Measurements from ENCODE around the gene SSTR3.
A peak's percentile ranks its signal among the peaks of the same experiment; 100 is the strongest.

DNA sequence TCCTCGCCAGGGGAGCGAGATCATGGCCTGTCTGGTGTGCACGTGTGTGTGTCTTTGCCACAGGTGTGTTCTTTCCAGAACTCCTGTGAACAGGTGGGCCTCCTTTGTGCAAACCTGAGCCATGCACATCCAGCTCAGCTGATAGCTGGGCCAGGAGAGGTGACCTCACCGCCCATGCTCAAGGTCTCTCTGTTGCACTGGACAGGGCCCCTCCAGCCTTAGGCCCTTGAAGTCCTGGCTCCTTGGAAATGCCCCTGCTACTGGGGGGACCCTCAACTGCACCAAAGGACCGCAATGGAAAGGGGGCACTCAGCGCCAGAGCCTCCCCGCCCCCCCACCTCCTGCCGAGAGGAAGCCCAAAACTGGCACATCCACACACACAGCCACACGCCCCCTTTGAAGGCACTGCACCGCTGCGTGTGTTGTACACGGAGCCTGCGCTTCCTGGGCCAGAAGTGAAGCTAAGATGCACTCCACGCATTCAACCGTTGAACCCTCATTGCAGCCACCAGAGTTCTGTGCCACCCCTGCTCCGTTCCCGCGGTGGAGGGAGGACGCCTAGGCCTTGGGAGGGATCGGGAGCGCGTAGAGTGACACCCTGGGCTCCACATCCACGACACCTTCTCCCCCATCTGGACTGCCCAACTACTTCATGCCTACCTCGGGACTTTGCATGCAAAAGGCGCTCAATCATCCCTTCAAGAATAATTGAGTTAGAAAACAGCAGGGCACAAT is 46.2 kb downstream of the SSTR3 start:
- no peak for TF ChIP-seq EZH2 (IDR thresholded peaks at IDR 0.05; ENCODE audit: insufficient read depth, low read length)
- TF ChIP-seq, protein P1, sequence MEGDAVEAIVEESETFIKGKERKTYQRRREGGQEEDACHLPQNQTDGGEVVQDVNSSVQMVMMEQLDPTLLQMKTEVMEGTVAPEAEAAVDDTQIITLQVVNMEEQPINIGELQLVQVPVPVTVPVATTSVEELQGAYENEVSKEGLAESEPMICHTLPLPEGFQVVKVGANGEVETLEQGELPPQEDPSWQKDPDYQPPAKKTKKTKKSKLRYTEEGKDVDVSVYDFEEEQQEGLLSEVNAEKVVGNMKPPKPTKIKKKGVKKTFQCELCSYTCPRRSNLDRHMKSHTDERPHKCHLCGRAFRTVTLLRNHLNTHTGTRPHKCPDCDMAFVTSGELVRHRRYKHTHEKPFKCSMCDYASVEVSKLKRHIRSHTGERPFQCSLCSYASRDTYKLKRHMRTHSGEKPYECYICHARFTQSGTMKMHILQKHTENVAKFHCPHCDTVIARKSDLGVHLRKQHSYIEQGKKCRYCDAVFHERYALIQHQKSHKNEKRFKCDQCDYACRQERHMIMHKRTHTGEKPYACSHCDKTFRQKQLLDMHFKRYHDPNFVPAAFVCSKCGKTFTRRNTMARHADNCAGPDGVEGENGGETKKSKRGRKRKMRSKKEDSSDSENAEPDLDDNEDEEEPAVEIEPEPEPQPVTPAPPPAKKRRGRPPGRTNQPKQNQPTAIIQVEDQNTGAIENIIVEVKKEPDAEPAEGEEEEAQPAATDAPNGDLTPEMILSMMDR (IDR thresholded peaks at IDR 0.05; ENCODE audit: insufficient read depth, low read depth, low read length): peak; percentile 83
